SK-N-SH treated with all-trans-retinoic acid at 6 μM for 48 hours (cell line): ENCODE measurements around the gene PXMP2.
"Not testable (repeated sequence)": the region's sequence is repeated elsewhere in the genome, so short reads cannot be mapped to it uniquely, and the experiment has no call there.

Source experiments
- CSDC2 ChIP-seq: fragments of 250-450 bp; sonication (Bioruptor Pico); IDR thresholded peaks from 2 replicates; pipeline ENCODE4 v1.5.0; 2020; ENCODE audit warnings: mild to moderate bottlenecking, moderate library complexity
- RARB ChIP-seq: fragments of 250-450 bp; sonication (Bioruptor Pico); IDR thresholded peaks from 2 replicates; pipeline ENCODE4 v1.8.0; 2021; ENCODE audit warnings: mild to moderate bottlenecking, moderate library complexity

GRCh38 chr12:132694888-132695287, 7.5 kb downstream of the PXMP2 start:
- not testable (repeated sequence) for TF ChIP-seq RARB, CSDC2
